ENCODE results near the gene IL18BP. TPM values are rescaled to one million over a fixed set of nuclear protein-coding genes. Genes with fewer than 3 reads are reported as not detected.

The IL18BP gene
- polyA plus RNA-seq, 1 donor (not counting 4 experiments of a cell fraction or from before 2014, with no cell fraction given): 2.9 TPM

GRCh38 chr11:72001834-72002591 is 3.3 kb downstream of the IL18BP start:
- Histone ChIP-seq H3K4me3 (ENCODE audit: control insufficient read depth in 2 of 3, extremely low read depth in 1 of 3, insufficient read depth in 2 of 3, low read depth in 1 of 3, low read length in 3 of 3) (no peak overlapping the region), H3K27me3 (ENCODE audit: control insufficient read depth, extremely low read depth, insufficient read depth, low read length) (no peaks in the 10 kb centered on the region), H4K20me1 (ENCODE audit: control insufficient read depth, extremely low read depth, insufficient read depth, low read length) (no peaks in the 10 kb centered on the region), H3K9me1 (ENCODE audit: control insufficient read depth, extremely low read depth, insufficient read depth, low read length) (no peaks in the 10 kb centered on the region), H3K4me2 (ENCODE audit: control insufficient read depth, extremely low read depth, insufficient read depth, low read depth, low read length) (no peak overlapping the region), H2AFZ (ENCODE audit: control insufficient read depth, low read length) (no peak overlapping the region), H3K79me2 (ENCODE audit: control insufficient read depth, insufficient read depth, low read length) (no peaks in the 10 kb centered on the region), H3K36me3 (ENCODE audit: control insufficient read depth in 2 of 2, extremely low read depth in 1 of 2, insufficient read depth in 2 of 2, low read length in 2 of 2) (peaks cover 31 to 32% of the 10 kb centered on the region in 2 experiments), H3K9ac (ENCODE audit: control insufficient read depth, extremely low read depth, insufficient read depth, low read length) (no peak overlapping the region), H3K4me1 (ENCODE audit: control insufficient read depth, extremely low read depth, insufficient read depth, low read length) (no peaks in the 10 kb centered on the region), H3K9me3 (ENCODE audit: control insufficient read depth, low read depth, low read length) (no peaks in the 10 kb centered on the region), H3K27ac (ENCODE audit: control insufficient read depth, insufficient read depth, low read length) (no peak overlapping the region)
- TF ChIP-seq CTCF (optimal IDR thresholded peaks at IDR 0.05 in 1 of 3, IDR thresholded peaks at IDR 0.05 in 1 of 3, conservative IDR thresholded peaks at IDR 0.05 in 1 of 3; ENCODE audit: extremely low read depth in 1 of 3, insufficient read depth in 2 of 3, low read length in 3 of 3): no peak
- no peak for TF ChIP-seq EZH2 (IDR thresholded peaks at IDR 0.05; ENCODE audit: low read length)
- FAIRE-seq (no peak), DNase-seq (ENCODE audit: low read depth, low spot score) (no peak)
- dilution Hi-C loops (cut with MboI; ENCODE audit: extremely low pct_ligation_motif_present, low sequenced_read_pairs): no loop called here

GRCh38 chr11:72002841-72003775 is 4.4 kb downstream of the IL18BP start:
- Histone ChIP-seq H3K4me1 (ENCODE audit: control insufficient read depth, extremely low read depth, insufficient read depth, low read length) (no peaks in the 10 kb centered on the region), H3K27me3 (ENCODE audit: control insufficient read depth, extremely low read depth, insufficient read depth, low read length) (no peaks in the 10 kb centered on the region), H3K4me2 (ENCODE audit: control insufficient read depth, extremely low read depth, insufficient read depth, low read depth, low read length) (no peak overlapping the region), H3K79me2 (ENCODE audit: control insufficient read depth, insufficient read depth, low read length) (no peaks in the 10 kb centered on the region), H3K27ac (ENCODE audit: control insufficient read depth, insufficient read depth, low read length) (no peak overlapping the region), H2AFZ (ENCODE audit: control insufficient read depth, low read length) (no peak overlapping the region), H3K9ac (ENCODE audit: control insufficient read depth, extremely low read depth, insufficient read depth, low read length) (no peak overlapping the region), H4K20me1 (ENCODE audit: control insufficient read depth, extremely low read depth, insufficient read depth, low read length) (no peaks in the 10 kb centered on the region), H3K4me3 (ENCODE audit: control insufficient read depth in 2 of 3, extremely low read depth in 1 of 3, insufficient read depth in 2 of 3, low read depth in 1 of 3, low read length in 3 of 3) (no peak overlapping the region), H3K36me3 (ENCODE audit: control insufficient read depth in 2 of 2, extremely low read depth in 1 of 2, insufficient read depth in 2 of 2, low read length in 2 of 2) (peaks cover 36 to 39% of the 10 kb centered on the region in 2 experiments), H3K9me3 (ENCODE audit: control insufficient read depth, low read depth, low read length) (no peaks in the 10 kb centered on the region), H3K9me1 (ENCODE audit: control insufficient read depth, extremely low read depth, insufficient read depth, low read length) (no peaks in the 10 kb centered on the region)
- dilution Hi-C loops (cut with MboI; ENCODE audit: extremely low pct_ligation_motif_present, low sequenced_read_pairs): no loop called here
- DNase-seq (ENCODE audit: low read depth, low spot score) (no peak), FAIRE-seq (no peak)
- TF ChIP-seq CTCF (optimal IDR thresholded peaks at IDR 0.05 in 1 of 3, IDR thresholded peaks at IDR 0.05 in 1 of 3, conservative IDR thresholded peaks at IDR 0.05 in 1 of 3; ENCODE audit: extremely low read depth in 1 of 3, insufficient read depth in 2 of 3, low read length in 3 of 3) (no peak), EZH2 (IDR thresholded peaks at IDR 0.05; ENCODE audit: low read length) (no peak)

Measured in keratinocyte (primary cell).